HG03175 (cell line): Measurements from ENCODE around the gene GSTA4.
"Not testable (repeated sequence)": the region's sequence is repeated elsewhere in the genome, so short reads cannot be mapped to it uniquely, and the experiment has no call there.

Experiments
- ATAC-seq: cut with Tn5 transposase; IDR thresholded peaks from one replicate; pipeline ENCODE4 v1.9.1; 2021; ENCODE audit warnings: mild to moderate bottlenecking, moderate library complexity; ENCODE audit not compliant: unreplicated experiment

Gene GSTA4

GRCh38 chr6:52976591-52977035 lies 18.5 kb downstream of the GSTA4 start:
- peak; percentile 84 for ATAC-seq

- ATAC-seq = no peak
These were observed 18.9 kb downstream of the GSTA4 start for GRCh38 chr6:52976149-52976548.

GRCh38 chr6:52975580-52975979 lies 19.5 kb downstream of the GSTA4 start:
- no peak for ATAC-seq

GRCh38 chr6:52972989-52973388 lies 22.1 kb downstream of the GSTA4 start:
- ATAC-seq = no peak

- no peak for ATAC-seq
These were observed 25.7 kb downstream of the GSTA4 start for GRCh38 chr6:52969359-52969758.

GRCh38 chr6:52966101-52966500 lies 29.0 kb downstream of the GSTA4 start:
- no peak for ATAC-seq

- ATAC-seq = no peak
These were observed 29.7 kb downstream of the GSTA4 start for GRCh38 chr6:52965380-52965779.

- no peak for ATAC-seq
These were observed 30.8 kb downstream of the GSTA4 start for GRCh38 chr6:52964318-52964717.

- ATAC-seq = no peak
These were observed 32.4 kb downstream of the GSTA4 start for GRCh38 chr6:52962701-52963100.

- not testable (repeated sequence) for ATAC-seq
These were observed 34.1 kb downstream of the GSTA4 start for GRCh38 chr6:52961022-52961421.

GRCh38 chr6:52960211-52960610 lies 34.9 kb downstream of the GSTA4 start:
- ATAC-seq = not testable (repeated sequence)

- no peak for ATAC-seq
These were observed 36.4 kb downstream of the GSTA4 start for GRCh38 chr6:52958546-52959255.

- ATAC-seq = no peak
These were observed 39.2 kb downstream of the GSTA4 start for GRCh38 chr6:52955871-52956270.

GRCh38 chr6:52953911-52954839 lies 40.9 kb downstream of the GSTA4 start:
- peak; percentile 88 for ATAC-seq

- ATAC-seq = no peak
These were observed 48.8 kb downstream of the GSTA4 start for GRCh38 chr6:52946306-52946705.

GRCh38 chr6:52942821-52943220 lies 52.3 kb downstream of the GSTA4 start:
- not testable (repeated sequence) for ATAC-seq

- no peak for ATAC-seq
These were observed 52.9 kb downstream of the GSTA4 start for GRCh38 chr6:52942221-52942620.

GRCh38 chr6:52937908-52938307 lies 57.2 kb downstream of the GSTA4 start:
- ATAC-seq = no peak

- no peak for ATAC-seq
These were observed 61.3 kb downstream of the GSTA4 start for GRCh38 chr6:52933778-52934177.

- no peak for ATAC-seq
These were observed 63.7 kb downstream of the GSTA4 start for GRCh38 chr6:52931351-52931750.

GRCh38 chr6:52929321-52930164 lies 65.5 kb downstream of the GSTA4 start:
- no peak for ATAC-seq
